ENCODE data around the gene IL6R. TPM values are rescaled to one million over a fixed set of nuclear protein-coding genes. Genes with fewer than 3 reads are reported as not detected.

The IL6R gene
- total RNA-seq, 1 experiment from 2014 or later: 22.8 TPM

GRCh38 chr1:154423304-154423987 lies 18.3 kb downstream of the IL6R start:
- Mint-ChIP-seq H3K4me1 (ENCODE audit: insufficient read depth, unreplicated experiment) (peaks cover 87% of the 10 kb centered on the region), H3K36me3 (ENCODE audit: insufficient read depth, unreplicated experiment) (peaks cover 65% of the 10 kb centered on the region), H3K4me3 (ENCODE audit: unreplicated experiment) (peak overlapping the region; percentile 34), H3K9me3 (ENCODE audit: unreplicated experiment) (no peaks in the 10 kb centered on the region), H3K27me3 (ENCODE audit: insufficient read depth, unreplicated experiment) (no peaks in the 10 kb centered on the region), H3K27ac (ENCODE audit: low read depth, unreplicated experiment) (peak overlapping the region; percentile 85)
- peak; percentile 65 for DNase-seq (ENCODE audit: unreplicated experiment)
- ChIA-PET POLR2A (interaction anchor here (0.8 to 26.0 kb wide), 11 partner anchors 4 to 242 kb away, joined by 3 to 1077 read pairs (median 4); partner anchors contain the start of genes AQP10, ATP8B2 and IL6R), CTCF (interaction anchor here (0.6 to 2.1 kb wide), 6 partner anchors 16 to 957 kb away, joined by 3 to 8 read pairs (median 3); partner anchors contain the start of gene IL6R)
- no TSS peak for BruUV-seq (replicated peaks)
- no peak for TF ChIP-seq CTCF (IDR thresholded peaks at IDR 0.05; ENCODE audit: unreplicated experiment)
- intact Hi-C loops (cut with micrococcal nuclease): no loop called here

GRCh38 chr1:154423988-154424326 lies 18.8 kb downstream of the IL6R start:
- no TSS peak for BruUV-seq (replicated peaks)
- Mint-ChIP-seq H3K4me1 (ENCODE audit: insufficient read depth, unreplicated experiment) (peaks cover 86% of the 10 kb centered on the region), H3K27ac (ENCODE audit: low read depth, unreplicated experiment) (peak overlapping the region; percentile 85), H3K27me3 (ENCODE audit: insufficient read depth, unreplicated experiment) (no peaks in the 10 kb centered on the region), H3K36me3 (ENCODE audit: insufficient read depth, unreplicated experiment) (peaks cover 65% of the 10 kb centered on the region), H3K9me3 (ENCODE audit: unreplicated experiment) (no peaks in the 10 kb centered on the region), H3K4me3 (ENCODE audit: unreplicated experiment) (peak overlapping the region; percentile 34)
- intact Hi-C loops (cut with micrococcal nuclease): no loop called here
- TF ChIP-seq CTCF (IDR thresholded peaks at IDR 0.05; ENCODE audit: unreplicated experiment): no peak
- CTCF ChIA-PET: interaction anchor here (0.6 to 2.1 kb wide), 6 partner anchors 16 to 735 kb away, joined by 3 to 8 read pairs (median 3); partner anchors contain the start of gene IL6R
- POLR2A ChIA-PET: interaction anchor here (0.8 to 26.0 kb wide), 9 partner anchors 3 to 103 kb away, joined by 3 to 1077 read pairs (median 4); partner anchors contain the start of genes AQP10, ATP8B2 and IL6R
- DNase-seq (ENCODE audit: unreplicated experiment): no peak

GRCh38 chr1:154425172-154425571 lies 20.0 kb downstream of the IL6R start:
- Mint-ChIP-seq H3K4me1 (ENCODE audit: insufficient read depth, unreplicated experiment) (peaks cover 74% of the 10 kb centered on the region), H3K27ac (ENCODE audit: low read depth, unreplicated experiment) (no peak overlapping the region), H3K27me3 (ENCODE audit: insufficient read depth, unreplicated experiment) (no peaks in the 10 kb centered on the region), H3K4me3 (ENCODE audit: unreplicated experiment) (no peak overlapping the region), H3K9me3 (ENCODE audit: unreplicated experiment) (no peaks in the 10 kb centered on the region), H3K36me3 (ENCODE audit: insufficient read depth, unreplicated experiment) (peaks cover 66% of the 10 kb centered on the region)
- TF ChIP-seq CTCF (IDR thresholded peaks at IDR 0.05; ENCODE audit: unreplicated experiment): no peak
- BruUV-seq (replicated peaks): no TSS peak
- ChIA-PET POLR2A (interaction anchor here (25.8 to 26.0 kb wide), 2 partner anchors 2 to 13 kb away, joined by 1077 read pairs; partner anchors contain the start of gene IL6R), CTCF (interaction anchor here (0.6 to 2.1 kb wide), 3 partner anchors 14 to 33 kb away, joined by 3 to 8 read pairs (median 3); partner anchors contain the start of gene IL6R)
- DNase-seq (ENCODE audit: unreplicated experiment): no peak
- intact Hi-C loops (cut with micrococcal nuclease): no loop called here
